Activated CD4-positive, alpha-beta T cell treated with anti-CD3 and anti-CD28 coated beads, Interleukin-2, amount 50 U/mL, for 1 hour (primary cell): ENCODE results near the gene GPRASP2.
"Not testable (repeated sequence)": the region's sequence is repeated elsewhere in the genome, so short reads cannot be mapped to it uniquely, and the experiment has no call there.

Source experiments
- DNase-seq: peaks from one replicate; pipeline ENCODE4 v3.0.0-alpha.2; 2020

The GPRASP2 gene

GRCh38 chrX:102712216-102712966 lies at the start of gene GPRASP2:
Gene GPRASP2 (plus strand): TSS chrX:102712448. CDS start chrX:102714870, 2,422 bp downstream.
- no peak for DNase-seq

DNA sequence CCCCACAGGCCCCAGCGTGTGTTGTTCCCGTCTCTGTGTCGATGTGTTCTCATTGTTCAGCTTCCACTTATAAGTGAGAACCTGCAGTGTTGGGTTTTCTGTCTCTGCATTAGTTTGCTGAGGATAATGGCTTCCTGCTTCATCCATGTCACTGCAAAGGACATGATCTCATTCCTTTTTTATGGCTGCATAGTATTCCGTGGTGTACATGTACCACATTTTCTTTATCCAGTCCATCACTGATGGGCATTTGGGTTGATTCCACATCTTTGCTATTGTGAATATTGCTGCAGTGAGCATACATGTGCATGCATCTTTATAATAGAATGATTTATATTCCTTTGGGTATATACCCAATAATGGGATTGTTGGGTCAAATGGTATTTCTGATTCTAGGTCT lies 48.4 kb upstream of the GPRASP2 start:
- DNase-seq, result not testable (repeated sequence)

GRCh38 chrX:102667034-102667433 lies 45.2 kb upstream of the GPRASP2 start:
- not testable (repeated sequence) for DNase-seq

DNA sequence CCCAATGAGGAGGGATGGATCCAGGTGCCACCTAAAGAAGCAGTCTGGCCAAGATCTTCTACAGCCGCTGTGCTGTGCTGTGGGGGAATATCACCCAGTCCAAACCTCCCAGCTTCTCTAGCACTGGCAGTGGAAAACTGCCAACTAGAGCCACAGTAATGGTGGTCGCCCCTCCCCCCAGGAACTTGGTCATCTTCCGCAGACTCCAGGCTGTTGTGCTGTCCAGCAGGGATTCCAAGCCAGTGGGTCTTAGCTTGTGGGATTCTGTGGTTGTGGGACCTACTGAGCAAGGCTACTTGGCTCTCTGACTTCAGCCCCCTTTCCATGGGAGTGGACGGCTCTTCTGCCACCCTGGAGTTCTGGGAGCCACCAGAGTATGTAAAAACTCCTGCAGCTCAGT lies 42.7 kb upstream of the GPRASP2 start:
- DNase-seq, result no peak

GRCh38 chrX:102672856-102673255 lies 39.4 kb upstream of the GPRASP2 start:
- DNase-seq, result no peak

GRCh38 chrX:102677479-102677878 lies 34.8 kb upstream of the GPRASP2 start:
- not testable (repeated sequence) for DNase-seq

DNA sequence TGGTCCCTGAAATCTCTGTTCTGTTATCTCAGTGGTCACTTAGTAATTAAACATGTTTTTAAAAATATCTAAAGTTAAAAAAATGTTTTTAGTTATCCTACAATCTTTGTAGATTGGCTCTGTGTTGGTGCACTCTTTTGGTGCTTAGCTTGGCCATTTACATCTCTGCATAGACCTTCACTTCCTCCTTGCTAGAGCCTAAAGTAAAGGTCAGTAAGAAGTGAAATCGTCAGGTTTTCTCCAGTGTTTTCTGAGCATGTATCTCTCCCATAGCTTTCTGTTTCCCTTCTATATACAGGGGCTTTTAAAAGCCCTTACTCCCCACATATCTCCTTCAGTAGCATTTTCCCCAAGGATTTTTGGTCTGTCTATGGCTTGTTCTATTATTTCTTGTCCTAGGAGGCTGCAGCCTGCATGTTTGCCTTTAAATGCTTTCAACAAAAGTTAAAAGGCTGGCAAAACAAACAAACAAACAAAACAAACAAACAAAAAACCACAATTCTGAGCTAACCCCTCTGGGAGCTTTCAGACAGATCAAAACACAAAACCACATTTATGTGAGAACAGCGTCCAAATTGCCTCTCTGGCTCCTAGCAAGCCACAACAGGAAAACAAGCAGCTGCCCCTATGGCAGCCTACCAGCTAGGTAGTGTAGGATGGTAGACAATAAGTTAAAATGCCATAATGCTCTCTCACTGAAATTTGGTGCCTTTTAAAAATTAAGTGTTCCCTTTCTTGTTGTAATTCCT lies 27.3 kb upstream of the GPRASP2 start:
- no peak for DNase-seq

- DNase-seq, result no peak
Observed at GRCh38 chrX:102694749-102695148, 17.5 kb upstream of the GPRASP2 start.

GRCh38 chrX:102696306-102696705 lies 15.9 kb upstream of the GPRASP2 start:
- no peak for DNase-seq

DNA sequence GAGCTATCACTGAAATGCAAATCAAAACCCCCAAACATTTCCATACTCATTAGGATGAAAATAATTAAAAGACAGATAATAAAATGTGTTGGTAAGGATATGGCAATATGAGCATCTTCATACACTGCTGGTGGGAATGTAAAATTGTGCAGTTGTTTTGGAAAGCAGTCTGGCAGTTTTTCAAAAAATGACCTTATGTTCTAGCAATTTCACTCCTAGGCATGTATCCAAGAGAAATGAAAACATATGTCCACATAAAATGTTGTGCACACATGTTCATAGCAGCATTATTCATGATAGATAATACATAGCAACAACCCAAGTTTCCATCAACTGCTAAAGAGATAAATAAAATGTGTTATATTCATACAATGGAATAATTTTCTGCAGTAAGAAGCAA lies 14.8 kb upstream of the GPRASP2 start:
- no peak for DNase-seq

GRCh38 chrX:102708900-102709299 lies 3.3 kb upstream of the GPRASP2 start:
- DNase-seq, result no peak

DNA sequence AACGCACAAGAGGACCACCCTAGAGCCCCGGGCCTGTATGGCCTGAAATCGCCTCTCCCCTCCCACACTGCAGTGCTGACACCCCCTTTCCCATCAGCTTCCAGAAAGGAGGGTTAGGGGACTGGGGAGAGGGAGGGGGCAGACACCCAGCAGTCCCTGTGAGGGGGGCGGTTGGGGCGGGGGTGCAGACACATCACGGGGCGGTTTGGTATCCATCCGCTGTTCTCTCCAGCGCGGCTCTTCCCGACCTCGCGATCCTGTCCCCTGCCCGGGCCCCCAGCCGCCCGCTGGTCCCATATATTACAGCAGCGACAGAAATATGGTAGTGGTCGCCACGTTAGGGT lies 404 bp upstream of the GPRASP2 start:
- no peak for DNase-seq

DNA sequence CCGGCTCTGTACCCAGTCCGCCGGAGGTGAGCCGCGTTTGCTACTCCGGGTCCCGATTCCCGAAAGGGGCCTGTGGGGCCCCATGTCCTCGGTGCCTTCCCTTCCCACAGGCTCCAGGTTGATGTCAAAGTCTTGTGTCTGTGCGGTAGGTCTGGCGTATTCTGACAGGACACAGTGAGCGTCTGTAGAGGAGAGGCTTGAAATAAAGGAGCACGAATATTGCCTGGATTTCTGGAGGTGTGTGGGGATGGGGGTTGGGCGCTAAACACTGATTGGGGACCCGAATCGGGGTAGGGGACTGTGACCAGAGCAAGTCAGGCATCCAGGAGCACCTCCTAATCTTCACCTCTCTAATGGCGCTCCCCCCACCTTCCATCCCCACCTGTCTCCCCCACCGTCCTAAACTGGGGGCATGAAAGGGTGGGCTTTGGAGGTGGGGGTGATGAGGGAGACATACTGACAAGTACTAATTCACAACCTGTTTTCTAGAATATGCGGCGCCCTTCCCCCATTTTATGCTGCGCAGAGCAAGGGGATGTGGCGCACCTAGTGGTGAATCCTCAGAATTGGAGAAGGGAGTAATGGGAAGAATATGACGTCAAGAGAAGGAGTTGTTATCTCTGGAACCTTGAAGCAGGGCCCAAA lies 855 bp downstream of the GPRASP2 start:
- no peak for DNase-seq

DNA sequence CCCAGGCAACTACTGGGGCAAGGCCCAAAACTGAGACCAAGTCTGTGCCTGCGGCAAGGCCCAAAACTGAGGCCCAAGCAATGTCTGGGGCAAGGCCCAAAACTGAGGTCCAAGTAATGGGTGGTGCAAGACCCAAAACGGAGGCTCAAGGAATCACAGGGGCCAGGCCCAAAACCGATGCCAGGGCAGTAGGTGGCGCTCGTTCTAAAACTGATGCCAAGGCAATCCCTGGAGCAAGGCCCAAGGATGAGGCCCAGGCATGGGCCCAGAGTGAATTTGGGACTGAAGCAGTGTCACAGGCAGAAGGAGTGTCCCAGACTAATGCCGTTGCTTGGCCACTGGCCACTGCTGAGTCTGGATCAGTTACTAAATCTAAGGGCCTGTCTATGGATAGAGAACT lies 2.7 kb downstream of the GPRASP2 start:
- DNase-seq, result no peak

- no peak for DNase-seq
Observed at GRCh38 chrX:102715967-102716366, 3.7 kb downstream of the GPRASP2 start.

DNA sequence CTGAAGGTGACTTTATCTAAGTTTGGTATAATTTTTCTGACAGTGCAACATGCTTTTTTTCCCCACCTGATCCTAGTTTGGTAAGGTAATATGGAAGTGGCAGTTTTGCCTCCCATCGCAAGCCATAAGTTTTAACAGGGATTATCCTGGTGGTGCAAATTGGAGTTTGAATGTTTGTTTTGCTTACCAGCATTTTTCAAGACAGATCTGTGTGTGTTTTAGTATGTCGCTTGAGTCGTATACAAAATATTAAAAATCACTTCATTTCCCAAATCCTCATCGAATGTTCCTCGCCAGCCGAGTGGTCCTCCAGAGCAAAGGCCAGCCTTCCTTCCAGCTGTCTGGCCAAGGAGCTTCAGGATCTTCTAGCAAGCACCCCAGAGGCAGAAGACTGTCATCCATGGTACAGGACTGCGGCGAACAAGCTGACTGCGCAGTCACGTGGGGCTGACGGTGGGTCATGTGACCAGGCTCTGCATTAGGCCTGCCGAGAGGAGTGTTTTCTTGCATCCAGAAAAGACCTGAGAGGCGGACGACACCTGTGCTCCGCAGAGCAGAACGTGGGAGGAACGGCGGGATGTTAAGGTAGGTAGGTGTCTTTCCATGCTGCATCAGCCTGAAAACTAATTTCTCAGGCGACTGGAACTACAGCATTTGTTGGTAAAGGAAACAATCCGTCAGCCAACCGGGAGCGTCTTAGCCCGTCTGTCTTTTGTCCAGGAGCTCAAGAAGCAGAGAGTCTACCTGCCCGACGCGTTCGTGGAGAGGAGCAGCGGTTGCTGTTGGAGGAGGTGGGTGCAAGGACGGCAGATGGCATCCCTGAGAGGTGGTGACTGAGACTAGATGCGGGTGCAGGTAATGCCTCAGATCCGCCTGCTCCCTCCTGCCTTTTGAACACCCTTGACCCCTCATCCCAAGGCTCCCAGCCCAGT lies 8.3 kb downstream of the GPRASP2 start, which contains the start of gene GPRASP3:
Gene GPRASP3, plus strand, starts transcription at position 507 of the 932 bp plus-strand sequence. CDS start 28,253 bp downstream, outside the sequence.
- DNase-seq, result peak; percentile 63

DNA sequence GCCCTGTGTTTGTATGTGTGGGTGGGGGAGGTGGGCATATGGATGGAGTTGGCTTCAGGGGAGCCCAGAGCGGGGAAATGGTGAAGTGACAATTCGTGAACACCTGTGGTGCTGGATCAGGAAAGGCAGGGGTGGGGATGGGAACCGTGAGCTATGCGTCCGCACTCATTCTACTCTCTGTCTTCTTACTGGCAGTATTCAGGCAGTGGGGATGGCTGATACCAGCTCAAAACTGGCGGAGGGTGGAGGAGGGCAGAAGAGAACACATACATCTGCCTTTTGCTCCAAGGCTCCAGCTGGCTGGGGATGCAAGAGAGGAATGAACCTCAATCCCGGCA lies 8.9 kb downstream of the GPRASP2 start:
- DNase-seq, result not testable (repeated sequence)

DNA sequence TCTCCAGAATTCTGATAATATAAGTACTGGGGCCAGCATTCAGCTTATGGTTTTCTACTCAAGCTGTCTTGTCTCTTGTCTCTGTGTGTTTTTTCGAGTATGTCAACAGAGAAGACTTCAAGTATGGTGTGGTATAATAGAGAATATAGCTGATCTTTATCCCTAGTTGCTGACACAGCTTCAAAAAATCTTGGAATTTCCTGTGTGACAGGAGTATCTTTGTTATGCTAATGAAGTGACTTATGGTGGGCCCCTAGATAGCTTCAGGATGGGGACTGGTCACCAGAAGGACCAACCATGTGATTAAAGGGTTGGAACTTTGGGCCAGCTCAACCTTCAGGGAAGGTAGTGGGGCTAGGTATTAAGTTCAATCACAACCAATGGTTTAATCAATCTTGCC lies 11.2 kb downstream of the GPRASP2 start:
- DNase-seq, result no peak

DNA sequence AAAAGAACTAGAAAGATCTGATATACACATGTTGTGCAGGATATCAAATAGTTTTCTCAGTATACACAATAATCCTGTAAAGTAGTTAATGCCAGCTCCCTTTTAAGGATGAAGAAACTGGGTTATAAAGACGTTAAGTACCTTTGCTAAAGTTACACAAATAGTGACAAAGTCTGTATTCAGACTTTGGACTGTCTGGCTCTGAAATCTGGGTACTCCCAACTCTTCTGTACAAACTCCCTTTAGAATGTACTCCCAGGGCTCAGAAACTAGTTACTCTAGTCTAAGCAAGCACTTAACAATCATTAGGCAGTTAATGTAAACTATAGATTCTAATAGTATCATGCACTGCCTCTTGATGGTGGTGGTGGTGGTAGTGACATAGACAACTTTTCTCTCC lies 15.5 kb downstream of the GPRASP2 start:
- DNase-seq, result no peak

GRCh38 chrX:102728646-102729045 lies 16.4 kb downstream of the GPRASP2 start:
- DNase-seq, result no peak

DNA sequence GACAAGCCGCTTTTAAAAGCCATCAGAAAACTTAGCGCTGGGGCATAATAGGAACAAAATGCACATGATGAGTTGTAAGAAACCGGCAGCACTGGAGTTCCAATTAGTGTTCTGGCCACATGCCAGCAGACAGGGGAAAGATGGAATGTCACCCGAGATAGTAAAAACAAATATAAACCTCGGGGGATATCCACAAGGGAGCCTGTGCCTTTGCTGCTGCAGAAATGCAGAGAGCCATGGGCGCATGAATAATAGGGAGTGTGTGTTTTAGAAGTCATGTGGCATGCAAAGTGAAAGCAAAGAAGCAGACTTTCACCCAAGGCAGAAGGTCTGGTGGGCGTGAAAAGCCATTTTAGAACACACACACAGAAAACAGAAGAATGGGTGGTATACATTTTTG lies 27.4 kb downstream of the GPRASP2 start:
- DNase-seq, result no peak

DNA sequence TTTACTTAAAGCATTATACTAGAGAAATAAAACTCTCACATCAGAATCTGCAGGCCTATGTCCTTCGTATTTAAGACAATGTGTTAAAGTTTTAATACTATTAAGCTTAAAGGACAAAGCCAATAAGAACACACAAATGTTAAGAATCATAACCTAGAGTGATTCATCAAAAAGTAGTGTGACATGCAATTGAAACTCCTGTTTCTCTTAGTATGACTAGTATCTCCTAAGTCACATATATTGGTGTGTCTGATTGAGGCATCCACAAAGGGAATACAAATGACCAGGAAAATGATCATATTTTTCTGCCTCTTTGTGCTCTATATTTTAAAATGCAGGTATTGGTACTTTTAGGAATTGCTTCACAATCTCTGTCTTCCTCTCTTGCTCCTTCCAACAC lies 32.1 kb downstream of the GPRASP2 start:
- DNase-seq, result no peak

GRCh38 chrX:102745513-102745856 lies 33.2 kb downstream of the GPRASP2 start:
- DNase-seq, result no peak
